H1 (cell line): Measurements from ENCODE around the gene ARFGEF3. TPM values are rescaled to one million over a fixed set of nuclear protein-coding genes. Genes with fewer than 3 reads are reported as not detected.

Experiments
- CTCF ChIA-PET: fragments of 300-600 bp; sonication (Branson Sonifier 250); formaldehyde crosslinking; loops from one replicate; lab custom pipeline; 2021; ENCODE audit not compliant: partially characterized antibody; lab: Charles Lee
- POLR2A ChIA-PET: fragments of 300-600 bp; sonication (Branson Sonifier 250); formaldehyde crosslinking; loops from one replicate; lab custom pipeline; 2021; ENCODE audit warnings: inconsistent platforms; ENCODE audit not compliant: partially characterized antibody; lab: Charles Lee
- DNase-seq, 2 experiments: peaks; one replicate each; pipeline versions ENCODE4 v3.0.0 to v3.0.0-alpha.2; 2010 to 2022; ENCODE audit warnings: low spot score in 2 of 2, low read depth in 1 of 2, mixed read lengths in 1 of 2
- FAIRE-seq: peaks from 2 replicates; lab custom pipeline; 2011; peaks lifted over from hg19 to GRCh38; lab: Jason Lieb, UNC
- H2AFZ ChIP-seq: 2 replicates; pipeline ENCODE4 v1.8.1; 2012; ENCODE audit warnings: low read length, inconsistent platforms
- H2AK5ac ChIP-seq: 2 replicates; pipeline ENCODE4 v1.6.1; 2013; ENCODE audit warnings: low read depth, low read length
- H2BK120ac ChIP-seq: replicated peaks from 2 replicates; pipeline ENCODE3; 2013; ENCODE audit warnings: low read depth, low read length, inconsistent platforms
- H2BK12ac ChIP-seq: 2 replicates; pipeline ENCODE4 v1.6.1; 2013; ENCODE audit warnings: low read depth, low read length
- H2BK15ac ChIP-seq: 2 replicates; pipeline ENCODE4 v1.6.1; 2013; ENCODE audit warnings: low read length
- H2BK20ac ChIP-seq: 2 replicates; pipeline ENCODE4 v1.6.1; 2013; ENCODE audit warnings: low read length
- H2BK5ac ChIP-seq: 2 replicates; pipeline ENCODE4 v1.6.1; 2013; ENCODE audit warnings: low read depth, low read length
- H3K14ac ChIP-seq: 2 replicates; pipeline ENCODE4 v1.6.1; 2013; ENCODE audit warnings: inconsistent platforms; ENCODE audit not compliant: insufficient read length
- H3K18ac ChIP-seq: 2 replicates; pipeline ENCODE4 v1.6.1; 2013; ENCODE audit warnings: low read length; ENCODE audit errors: extremely low read depth
- H3K23ac ChIP-seq: 2 replicates; pipeline ENCODE4 v1.6.1; 2013; ENCODE audit warnings: inconsistent platforms; ENCODE audit not compliant: insufficient read length
- H3K23me2 ChIP-seq: 2 replicates; pipeline ENCODE4 v1.6.1; 2013; ENCODE audit warnings: low read depth, low read length
- H3K27ac ChIP-seq: 2 replicates; pipeline ENCODE4 v1.6.1; 2011; ENCODE audit warnings: low read depth, low read length, inconsistent platforms
- H3K27me3 ChIP-seq, 4 experiments: replicated peaks in 1 of 4; 1 replicate in 1 of 4; 2 replicates in 3 of 4; pipeline versions ENCODE4 v1.6.1 to v1.8.1; 2011 to 2013; ENCODE audit warnings: low read length in 3 of 4, mild to moderate bottlenecking in 3 of 4, inconsistent platforms in 2 of 4, mixed read lengths in 2 of 4, moderate library complexity in 1 of 4; ENCODE audit not compliant: control insufficient read depth in 3 of 4, insufficient read depth in 3 of 4; ENCODE audit errors: extremely low read depth in 1 of 4
- H3K36me3 ChIP-seq, 4 experiments: 2 replicates each; pipeline versions ENCODE4 v1.6.1 to v1.8.1; 2011 to 2013; ENCODE audit warnings: mild to moderate bottlenecking in 4 of 4, low read length in 3 of 4, moderate library complexity in 2 of 4, control low read depth in 1 of 4, inconsistent platforms in 1 of 4; ENCODE audit not compliant: insufficient read depth in 4 of 4, control insufficient read depth in 2 of 4
- H3K4ac ChIP-seq: replicated peaks from 2 replicates; pipeline ENCODE3; 2013; ENCODE audit warnings: low read length, low read depth, mixed read lengths, inconsistent platforms; ENCODE audit not compliant: insufficient read length
- H3K4me1 ChIP-seq, 4 experiments: replicated peaks in 1 of 4; 1 replicate in 1 of 4; 2 replicates in 3 of 4; pipeline versions ENCODE4 v1.6.1 to v1.8.1; 2011 to 2013; ENCODE audit warnings: low read length in 3 of 4, inconsistent platforms in 2 of 4, mixed read lengths in 1 of 4; ENCODE audit not compliant: insufficient read depth in 4 of 4, control insufficient read depth in 3 of 4
- H3K4me2 ChIP-seq, 2 experiments: 2 replicates each; pipeline versions ENCODE4 v1.6.1 to v1.8.1; 2011 to 2013; ENCODE audit warnings: low read depth in 2 of 2, low read length in 2 of 2, control low read depth in 1 of 2, inconsistent platforms in 1 of 2, mild to moderate bottlenecking in 1 of 2; ENCODE audit not compliant: insufficient read depth in 1 of 2
- H3K4me3 ChIP-seq, 4 experiments: fragments of 200-600, 300-600 bp in 1 of 4; sonication (generic), shearing (Covaris generic), sonication (Bioruptor Twin) in 1 of 4; 2 replicates each; pipeline versions ENCODE4 v1.5.1 to v1.8.1; 2011 to 2016; ENCODE audit warnings: low read length in 4 of 4, low read depth in 3 of 4, control low read depth in 2 of 4, inconsistent platforms in 2 of 4, mild to moderate bottlenecking in 2 of 4, mixed read lengths in 1 of 4, moderate library complexity in 1 of 4; ENCODE audit not compliant: insufficient read depth in 2 of 4; ENCODE audit errors: extremely low read depth in 1 of 4
- H3K56ac ChIP-seq: replicated peaks from 2 replicates; pipeline ENCODE3; 2013; ENCODE audit warnings: low read depth, mild to moderate bottlenecking, mixed read lengths, low read length, inconsistent platforms; ENCODE audit not compliant: insufficient read length
- H3K79me1 ChIP-seq: 2 replicates; pipeline ENCODE4 v1.6.1; 2013; ENCODE audit warnings: low read depth, low read length, control low read depth
- H3K79me2 ChIP-seq, 2 experiments: 2 replicates each; pipeline versions ENCODE4 v1.6.1 to v1.8.1; 2012 to 2013; ENCODE audit warnings: low read length in 2 of 2, mild to moderate bottlenecking in 2 of 2, inconsistent platforms in 1 of 2; ENCODE audit not compliant: insufficient read depth in 2 of 2, control insufficient read depth in 1 of 2
- H3K9ac ChIP-seq, 4 experiments: replicated peaks in 1 of 4; 1 replicate in 1 of 4; 2 replicates in 3 of 4; pipeline versions ENCODE4 v1.6.1 to v1.8.1; 2011 to 2013; ENCODE audit warnings: low read depth in 3 of 4, low read length in 3 of 4, control low read depth in 2 of 4, mild to moderate bottlenecking in 2 of 4, moderate library complexity in 2 of 4, inconsistent platforms in 1 of 4; ENCODE audit errors: extremely low read depth in 1 of 4
- H3K9me3 ChIP-seq, 2 experiments: 2 replicates each; pipeline versions ENCODE4 v1.6.1 to v1.8.1; 2012 to 2013; ENCODE audit warnings: mild to moderate bottlenecking in 2 of 2, moderate library complexity in 2 of 2, control low read depth in 1 of 2, inconsistent platforms in 1 of 2, low read depth in 1 of 2, low read length in 1 of 2, mixed read lengths in 1 of 2; ENCODE audit not compliant: insufficient read depth in 2 of 2
- H4K20me1 ChIP-seq, 2 experiments: replicated peaks in 1 of 2; 2 replicates each; pipeline versions ENCODE3 to v1.8.1; 2011 to 2013; ENCODE audit warnings: inconsistent platforms in 2 of 2, low read length in 2 of 2, mild to moderate bottlenecking in 1 of 2; ENCODE audit not compliant: insufficient read depth in 2 of 2, control insufficient read depth in 1 of 2
- H4K5ac ChIP-seq: 2 replicates; pipeline ENCODE4 v1.6.1; 2013; ENCODE audit warnings: low read length, low read depth, mixed read lengths, inconsistent platforms; ENCODE audit not compliant: insufficient read length
- H4K8ac ChIP-seq: 2 replicates; pipeline ENCODE4 v1.8.0; 2013; ENCODE audit warnings: mild to moderate bottlenecking, moderate library complexity, low read length, inconsistent platforms; ENCODE audit not compliant: insufficient read depth; ENCODE audit errors: extremely low read depth
- H4K91ac ChIP-seq: replicated peaks from 2 replicates; pipeline ENCODE3; 2013; ENCODE audit warnings: low read length, mixed read lengths, inconsistent platforms; ENCODE audit not compliant: insufficient read length
- BACH1 ChIP-seq: IDR thresholded peaks from 2 replicates; pipeline ENCODE4 v1.6.1; 2012; ENCODE audit warnings: low read length, improper control_type of control experiment
- CBX5 ChIP-seq: fragments of 300-800, 300-1000 bp; sonication (generic); IDR thresholded peaks from 2 replicates; pipeline ENCODE4 v1.7.1; 2016; ENCODE audit warnings: antibody characterized with exemption, low read length, low read depth
- CEBPB ChIP-seq: IDR thresholded peaks from 2 replicates; pipeline ENCODE4 v1.6.1; 2012; ENCODE audit warnings: low read depth, low read length
- CHD1 ChIP-seq: IDR thresholded peaks from 2 replicates; pipeline ENCODE4 v1.6.1; 2012; ENCODE audit warnings: low read depth, low read length, improper control_type of control experiment
- CHD2 ChIP-seq: IDR thresholded peaks from 2 replicates; pipeline ENCODE4 v1.6.1; 2012; ENCODE audit warnings: low read length, improper control_type of control experiment
- HDAC2 ChIP-seq, 2 experiments: fragments of 300-600 bp in 1 of 2; sonication (generic) in 1 of 2; IDR thresholded peaks; 2 replicates each; pipeline ENCODE4 v1.6.1; 2011 to 2012; ENCODE audit warnings: low read depth in 2 of 2, low read length in 2 of 2, mild to moderate bottlenecking in 2 of 2, moderate library complexity in 2 of 2, borderline replicate concordance in 1 of 2, inconsistent platforms in 1 of 2
- MAX ChIP-seq: IDR thresholded peaks from 2 replicates; pipeline ENCODE4 v1.6.1; 2012; ENCODE audit warnings: inconsistent platforms
- RBBP5 ChIP-seq: IDR thresholded peaks from 2 replicates; pipeline ENCODE4 v1.7.1; 2012; ENCODE audit warnings: low read depth, mild to moderate bottlenecking, inconsistent platforms, low read length, moderate library complexity, borderline replicate concordance
- RXRA ChIP-seq: IDR thresholded peaks from 2 replicates; pipeline ENCODE4 v1.6.1; 2011; ENCODE audit warnings: low read depth, mild to moderate bottlenecking, low read length, moderate library complexity; ENCODE audit not compliant: insufficient read depth
- SP4 ChIP-seq: IDR thresholded peaks from 2 replicates; pipeline ENCODE4 v1.6.1; 2012; ENCODE audit warnings: low read length, inconsistent platforms
- TCF12 ChIP-seq: IDR thresholded peaks from 2 replicates; pipeline ENCODE4 v1.6.1; 2011; ENCODE audit warnings: low read depth, mild to moderate bottlenecking, low read length
- USF2 ChIP-seq: IDR thresholded peaks from 2 replicates; pipeline ENCODE4 v1.6.1; 2011; ENCODE audit warnings: low read length, improper control_type of control experiment
- ZNF274 ChIP-seq: IDR thresholded peaks from 2 replicates; pipeline ENCODE4 v1.7.0; 2012; ENCODE audit warnings: low read length, borderline replicate concordance; ENCODE audit errors: extremely low read depth
- WGBS, 2 experiments: shearing (Covaris generic) in 1 of 2; methylation state at CpG; one replicate each; pipeline versions ENCODE4 v1.1.6 to v1.1.7; 2013 to 2015; ENCODE audit warnings: low lambda C conversion rate in 2 of 2, mixed read lengths in 2 of 2, inconsistent platforms in 1 of 2, low coverage in 1 of 2, missing lambda C conversion rate in 1 of 2; ENCODE audit not compliant: insufficient replicate concordance in 2 of 2, insufficient coverage in 1 of 2, insufficient read length in 1 of 2; ENCODE audit errors: extremely low coverage in 1 of 2, missing lambda C conversion rate in 1 of 2; 5-methylcytosine and 5-hydroxymethylcytosine counted together
- polyA plus RNA-seq, 7 experiments: library from polyadenylated mRNA; depleted of rRNA in 3 of 7; stranded (reverse) in 5 of 7; unstranded in 2 of 7; fragments of >200 nt in 5 of 7; fragments of 200-250 nt in 2 of 7; gene quantifications; 1 replicate in 5 of 7; 2 replicates in 1 of 7; 4 replicates in 1 of 7; pipeline versions ENCODE4 v1.2.1 to v1.2.3, GENCODE V29; 2011 to 2013; ENCODE audit warnings: missing spikeins in 2 of 7, mixed read lengths in 2 of 7
- total RNA-seq: library from RNA; stranded (reverse); fragmentation: NEBNext Ultra II Directional; extraction: Animal tissue kit (Norgen Biotek cat#: 25700); gene quantifications from 2 replicates; pipeline ENCODE4 v1.2.1, GENCODE V29; 2021

Gene ARFGEF3
- total and polyA plus RNA-seq, 2 of the 8 experiments (the other 6 are each of a cell fraction or from before 2014, with no cell fraction given) = 5.8 to 23.2 TPM

GRCh38 chr6:138310821-138311220 lies 149.1 kb downstream of the ARFGEF3 start:
- Histone ChIP-seq H3K27me3 (no peaks in the 10 kb centered on the region), H2BK20ac (no peak overlapping the region), H3K27ac (no peak overlapping the region), H3K4me1 (no peaks in the 10 kb centered on the region), H3K23me2 (no peaks in the 10 kb centered on the region), H3K4me2 (no peak overlapping the region), H3K14ac (no peak overlapping the region), H4K8ac (no peak overlapping the region), H3K56ac (no peak overlapping the region), H3K4ac (no peak overlapping the region), H2BK5ac (no peak overlapping the region), H3K9me3 (no peaks in the 10 kb centered on the region), H4K91ac (no peak overlapping the region), H3K9ac (no peak overlapping the region), H3K79me2 (no peaks in the 10 kb centered on the region), H4K5ac (no peak overlapping the region), H2BK12ac (no peak overlapping the region), H2AFZ (no peak overlapping the region), H3K4me3 (no peak overlapping the region), H2BK15ac (no peak overlapping the region), H2AK5ac (no peak overlapping the region), H3K23ac (no peak overlapping the region), H3K79me1 (no peaks in the 10 kb centered on the region), H3K18ac (no peak overlapping the region), H3K36me3 (peaks cover 2 to 11% (median 5%) of the 10 kb centered on the region in 4 experiments; a peak in 5 of 8 replicates), H4K20me1 (no peaks in the 10 kb centered on the region), H2BK120ac (no peak overlapping the region)
- CTCF ChIA-PET = interaction anchor here (1.0 kb wide), 1 partner anchor 25 kb away, joined by 3 read pairs; no protein-coding TSS in a partner anchor
- TF ChIP-seq CBX5 (no peak), CHD2 (no peak), MAX (no peak), SP4 (no peak), ZNF274 (no peak), RXRA (no peak), CEBPB (no peak), RBBP5 (no peak), CHD1 (no peak), HDAC2 (IDR thresholded peaks at IDR 0.05; ENCODE audit: borderline replicate concordance in 1 of 2, low read depth in 2 of 2, low read length in 2 of 2) (no peak), TCF12 (no peak), USF2 (no peak), BACH1 (no peak)
- DNase-seq (no peak), FAIRE-seq (no peak)
- 81% methylated on average over 2 of the region's 2 CpGs; no CpG with 5 or more reads in 1 of the 2 experiments for WGBS, 2 experiments
- POLR2A ChIA-PET = no interaction called here
